ENCODE measurements around the gene RNASE7.
A peak's percentile ranks its signal among the peaks of the same experiment; 100 is the strongest.
"Not testable (repeated sequence)": the region's sequence is repeated elsewhere in the genome, so short reads cannot be mapped to it uniquely, and the experiment has no call there.

The RNASE7 gene

DNA sequence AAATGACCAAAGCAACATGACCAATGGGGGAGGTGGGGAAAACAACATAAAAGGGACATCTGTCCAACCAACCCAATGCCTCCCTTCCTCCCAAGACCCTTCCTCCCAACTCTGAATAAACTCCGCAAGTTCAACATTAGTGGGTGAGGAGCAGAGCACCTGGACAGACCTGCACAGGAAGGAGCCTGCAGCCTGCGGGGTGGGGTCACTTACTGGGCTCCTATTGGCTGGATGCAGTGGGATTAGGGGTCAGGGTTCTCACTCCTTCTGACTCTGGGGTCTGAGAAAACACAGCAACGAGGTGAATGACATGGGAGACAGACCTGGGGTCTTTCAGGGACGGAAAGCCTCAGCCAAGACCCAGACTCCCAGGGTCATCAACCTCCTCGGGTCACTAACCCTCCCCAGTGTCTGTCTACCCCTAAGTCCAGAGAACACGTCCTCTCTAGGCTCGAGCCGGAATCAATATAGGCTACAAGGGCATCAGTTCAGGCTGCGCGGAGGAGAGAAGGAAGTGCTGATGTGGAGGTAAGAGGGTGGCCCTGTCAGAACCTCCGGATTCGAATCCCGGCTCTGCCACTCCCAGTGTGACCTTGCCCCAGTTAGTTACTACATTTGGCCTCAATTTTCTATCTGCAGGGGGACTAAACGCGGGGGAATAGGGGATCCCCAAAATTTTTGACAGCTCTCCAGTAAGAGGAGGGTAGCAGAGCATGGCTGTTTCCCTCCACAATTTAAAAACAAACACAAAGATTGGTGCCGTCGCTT lies 18.2 kb upstream of the RNASE7 start:
- no peak for DNase-seq

DNA sequence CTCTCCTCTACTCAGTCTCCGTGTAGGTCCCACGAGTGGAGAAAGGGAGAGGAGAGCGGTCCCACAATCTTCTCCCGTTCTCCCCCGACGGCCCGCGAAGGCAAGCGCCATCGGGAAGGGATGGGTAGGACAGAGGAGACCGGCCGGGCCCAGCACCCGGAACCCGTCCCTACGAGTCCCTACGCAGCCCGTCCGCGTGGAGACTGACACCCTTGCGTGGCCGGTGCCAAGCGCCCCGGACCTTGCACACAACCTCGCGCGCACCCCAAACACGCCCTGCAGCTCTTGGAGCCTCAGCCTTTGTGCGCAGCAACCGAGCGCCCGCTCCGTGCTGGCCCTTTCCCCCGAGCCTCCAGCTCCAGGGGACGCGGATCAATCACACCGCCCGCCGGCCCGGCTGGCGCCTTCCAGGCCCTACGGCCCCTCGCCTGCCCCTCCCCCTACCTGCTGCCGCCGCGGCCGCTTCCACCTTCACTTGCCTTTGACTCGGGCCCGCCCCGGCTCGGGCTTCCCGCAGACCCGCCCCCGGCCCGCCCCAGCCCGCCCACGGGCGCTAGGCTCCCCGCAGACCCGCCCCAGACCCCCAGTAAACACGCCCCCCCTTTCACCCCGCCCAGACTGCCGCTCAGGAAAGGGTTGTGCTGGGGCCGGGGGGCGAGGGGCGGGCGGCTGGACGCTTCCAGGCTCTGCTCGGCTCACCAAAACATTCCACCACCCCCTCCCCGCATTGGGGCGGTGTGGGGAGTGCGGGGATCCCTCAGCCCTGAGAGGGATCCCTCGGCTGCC lies 17.4 kb upstream of the RNASE7 start, which contains the start of gene NDRG2:
Gene NDRG2 (minus strand): TSS at position 477 of the 786 bp plus-strand sequence. CDS start 1,746 bp downstream, outside the sequence.
- DNase-seq, result peak; percentile 80

DNA sequence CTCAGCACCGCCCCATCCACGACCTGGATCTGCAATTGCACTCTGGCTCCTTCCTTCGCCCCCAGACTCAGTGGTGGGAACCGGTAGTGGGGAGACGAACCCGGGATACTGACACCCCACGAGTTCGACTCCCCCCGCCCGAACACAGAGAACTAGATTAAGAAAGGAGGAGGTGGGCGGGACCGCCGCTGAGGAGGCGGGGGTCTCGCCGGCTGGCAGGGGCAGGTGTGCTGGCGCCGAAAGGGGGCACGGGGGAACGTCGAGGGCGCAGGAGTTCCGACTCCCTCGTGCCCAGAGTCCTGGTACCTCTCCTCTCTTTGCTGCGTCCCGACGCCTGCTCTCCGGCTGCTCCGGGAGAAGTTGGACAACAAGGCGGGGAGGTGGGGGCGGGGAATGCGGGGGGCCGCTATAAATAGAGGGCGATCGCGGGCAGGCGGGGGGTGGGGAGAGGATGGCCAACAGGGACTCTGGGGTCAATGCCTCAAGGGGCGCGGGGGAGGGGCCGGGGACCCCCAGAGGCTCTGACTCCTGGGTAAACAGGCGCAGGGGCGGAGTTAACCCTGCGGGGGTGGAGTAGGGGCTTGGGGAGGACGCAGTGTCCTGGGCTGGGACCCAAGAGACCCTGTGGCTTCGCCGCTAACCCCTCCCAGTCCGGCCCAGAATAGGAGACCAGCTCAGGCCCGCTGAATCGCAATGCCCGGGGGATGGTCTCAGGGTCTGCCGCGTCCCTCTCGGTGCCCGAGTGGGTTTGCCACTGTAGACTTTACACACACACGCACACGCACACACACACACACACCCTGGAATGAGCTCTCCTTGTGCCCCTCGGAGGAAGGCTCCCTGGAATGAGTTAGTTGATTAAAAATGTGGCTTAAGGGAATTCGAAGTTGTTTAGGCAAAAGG lies 16.5 kb upstream of the RNASE7 start:
- DNase-seq, result no peak

DNA sequence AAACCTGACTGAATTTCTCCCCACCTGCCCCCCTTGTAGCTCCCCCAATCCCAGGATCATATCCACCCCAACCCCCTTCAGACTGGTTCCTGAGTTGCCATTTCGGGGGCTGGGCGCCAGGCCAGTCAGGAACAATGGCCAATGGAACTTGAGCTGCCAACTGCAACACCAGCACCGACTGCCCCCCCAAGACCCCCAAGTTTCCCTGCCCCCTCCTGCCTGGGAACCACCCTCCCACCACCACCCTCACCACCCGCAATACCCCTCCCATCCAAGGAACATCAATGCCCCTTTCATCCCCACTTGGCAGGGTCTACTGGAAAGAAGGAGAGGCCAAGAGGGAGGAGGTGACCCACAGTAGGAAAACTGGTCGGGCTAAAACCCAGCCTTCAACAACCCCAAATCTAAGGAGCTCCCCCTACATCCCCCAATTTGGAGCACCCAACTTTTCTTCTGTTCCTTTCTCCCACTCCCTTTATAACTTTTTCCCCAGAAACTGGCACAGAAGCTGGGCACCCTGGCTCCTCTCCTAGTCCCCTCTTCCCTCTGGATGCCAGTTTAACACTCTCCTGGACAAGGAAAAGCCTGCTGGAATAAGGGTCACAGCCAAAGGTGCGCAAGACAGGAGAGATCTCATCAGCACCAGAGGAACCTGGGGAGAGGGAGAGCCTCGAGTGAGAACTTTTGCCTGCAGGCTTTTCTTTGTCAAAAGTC lies 15.7 kb upstream of the RNASE7 start:
- no peak for DNase-seq

DNA sequence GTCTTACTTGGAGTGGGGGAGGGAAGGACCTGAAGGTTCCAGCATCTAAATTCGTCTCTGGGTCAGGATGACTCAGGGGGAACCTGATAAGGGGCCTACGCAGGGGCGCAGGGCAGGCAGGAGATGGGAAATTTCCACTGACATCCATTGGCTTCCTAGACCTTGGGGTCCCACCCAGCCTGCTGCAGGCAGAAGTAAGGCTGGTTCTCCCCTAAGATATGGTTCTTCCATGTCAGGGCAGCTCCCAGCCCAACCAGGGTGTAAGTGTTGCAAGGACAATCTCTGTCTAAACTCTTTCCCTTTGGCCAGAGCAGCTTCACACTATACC lies 15.2 kb upstream of the RNASE7 start:
- no peak for DNase-seq

DNA sequence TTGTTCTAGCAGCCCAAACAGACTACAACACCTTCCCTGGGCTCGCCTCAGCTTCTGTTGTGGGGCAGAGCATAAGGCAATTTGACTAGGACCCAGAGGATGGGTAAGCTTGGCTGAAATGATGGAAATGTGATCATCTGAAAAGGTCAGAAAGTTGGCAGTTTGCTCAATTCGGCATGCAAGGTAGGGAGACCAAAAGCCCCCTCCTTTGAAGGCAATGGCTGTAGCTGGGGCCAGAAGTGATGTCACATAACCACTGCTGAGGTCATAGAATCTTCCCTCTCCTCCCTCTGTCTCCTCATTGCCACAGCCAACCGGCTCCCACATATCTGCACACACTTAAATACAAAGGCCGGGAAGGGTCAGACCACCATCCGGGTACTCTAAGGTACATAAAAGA lies 12.2 kb upstream of the RNASE7 start, which contains the start of gene TPPP2:
Gene TPPP2 (plus strand): TSS at position 301 of the 400 bp plus-strand sequence. CDS start 365 bp downstream, outside the sequence.
- no peak for DNase-seq

DNA sequence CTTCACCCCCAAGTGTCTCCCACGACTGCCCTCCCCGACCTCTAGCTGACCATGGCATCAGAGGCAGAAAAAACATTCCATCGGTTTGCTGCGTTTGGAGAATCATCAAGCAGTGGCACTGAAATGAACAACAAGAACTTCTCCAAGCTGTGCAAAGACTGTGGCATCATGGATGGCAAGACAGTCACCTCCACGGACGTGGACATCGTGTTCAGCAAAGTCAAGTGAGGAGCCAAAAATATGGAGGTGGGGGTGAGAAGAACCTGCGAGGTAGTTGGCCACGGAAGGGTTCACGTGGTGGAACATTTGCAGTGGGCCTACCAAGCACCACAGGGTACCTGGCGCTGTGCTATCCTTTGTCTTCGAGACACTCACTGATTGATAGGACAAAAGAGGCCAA lies 11.6 kb upstream of the RNASE7 start:
- no peak for DNase-seq

DNA sequence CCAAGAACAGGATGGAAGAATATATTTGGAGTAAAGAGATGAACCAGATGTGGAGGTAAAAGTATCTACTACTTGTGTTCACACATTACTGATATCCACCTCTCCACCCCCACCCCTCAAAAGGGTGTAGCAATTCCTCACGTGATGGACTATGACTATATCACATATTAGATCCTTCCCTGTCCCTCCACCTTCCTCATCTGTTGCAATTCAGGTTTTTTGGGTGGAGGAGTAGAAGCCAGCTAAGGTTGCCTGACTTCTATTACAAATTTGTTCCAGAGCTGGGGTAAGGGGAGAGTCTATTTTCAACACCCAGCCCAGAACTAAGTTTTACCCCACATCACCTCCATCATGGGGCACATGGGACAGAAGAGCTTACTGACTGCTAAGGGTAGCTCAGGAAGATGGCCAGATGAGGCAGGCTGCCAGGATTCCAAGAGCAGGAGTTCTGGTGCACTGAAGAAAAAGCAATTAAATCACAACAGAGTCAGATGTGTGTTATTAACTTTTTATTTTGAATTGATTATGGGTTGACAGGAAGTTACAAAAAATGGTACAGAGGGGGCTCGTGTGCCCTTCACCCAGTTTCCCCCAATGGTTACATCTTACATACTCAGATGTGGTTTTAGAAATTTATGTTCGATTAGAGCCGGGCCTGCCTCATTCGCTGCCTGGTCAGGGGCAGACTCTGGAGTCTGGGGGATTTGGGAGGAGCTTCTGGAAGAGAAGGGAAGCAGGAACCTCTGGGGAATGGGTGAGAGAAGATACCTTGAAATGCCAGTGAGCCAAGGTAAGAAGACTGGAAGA lies 9.6 kb upstream of the RNASE7 start:
- DNase-seq, result no peak

DNA sequence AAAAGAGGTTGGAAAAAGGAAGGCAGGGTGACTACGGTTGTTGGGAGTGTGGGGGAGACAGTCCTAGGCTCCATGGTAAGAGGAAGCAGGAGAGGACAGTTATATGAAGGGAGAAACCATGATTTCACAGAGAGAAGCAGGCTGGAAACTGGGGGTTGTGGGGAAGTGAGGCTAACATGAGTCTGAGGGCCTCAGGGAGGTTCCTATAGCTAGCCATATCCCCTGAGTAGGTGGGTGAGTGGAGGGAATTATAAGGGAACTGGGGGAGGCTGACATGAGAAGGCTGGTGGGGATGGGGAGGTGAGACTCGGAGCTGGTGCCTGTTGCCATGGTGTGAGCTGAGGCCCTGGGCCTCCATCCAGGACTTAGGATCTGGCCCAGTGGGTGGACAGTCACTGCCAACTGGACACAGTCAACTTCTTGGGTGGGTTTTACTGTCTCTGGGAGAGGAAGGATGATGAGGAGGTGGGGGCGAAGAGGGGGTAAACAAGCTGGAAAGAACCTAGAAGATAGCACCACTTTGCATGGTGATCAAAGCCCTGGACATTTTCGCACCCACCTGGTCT lies 8.9 kb upstream of the RNASE7 start:
- no peak for DNase-seq

DNA sequence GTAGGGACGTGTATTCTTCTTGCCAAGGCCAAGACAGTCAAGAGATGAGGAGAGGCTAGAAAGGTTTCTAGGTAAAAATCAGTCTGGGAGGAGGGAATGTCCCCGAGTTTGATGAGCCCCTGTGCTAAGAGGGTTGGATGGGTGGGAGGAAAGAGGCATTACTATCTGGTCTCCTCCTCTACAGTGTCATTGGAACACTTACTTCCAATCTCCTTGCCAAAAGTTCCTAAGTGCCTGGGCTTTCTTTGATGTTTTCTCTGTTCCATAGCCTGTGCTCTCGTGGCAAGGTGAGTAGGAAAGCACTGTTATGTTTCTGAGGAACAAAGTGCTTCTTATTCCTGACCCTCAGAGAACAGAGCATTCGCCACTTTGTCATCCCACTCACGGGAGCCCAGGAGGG lies 7.5 kb upstream of the RNASE7 start, which contains the start of gene RNASE13:
Gene RNASE13 (minus strand): TSS at position 101 of the 400 bp plus-strand sequence. CDS start 519 bp downstream, outside the sequence.
- no peak for DNase-seq

DNA sequence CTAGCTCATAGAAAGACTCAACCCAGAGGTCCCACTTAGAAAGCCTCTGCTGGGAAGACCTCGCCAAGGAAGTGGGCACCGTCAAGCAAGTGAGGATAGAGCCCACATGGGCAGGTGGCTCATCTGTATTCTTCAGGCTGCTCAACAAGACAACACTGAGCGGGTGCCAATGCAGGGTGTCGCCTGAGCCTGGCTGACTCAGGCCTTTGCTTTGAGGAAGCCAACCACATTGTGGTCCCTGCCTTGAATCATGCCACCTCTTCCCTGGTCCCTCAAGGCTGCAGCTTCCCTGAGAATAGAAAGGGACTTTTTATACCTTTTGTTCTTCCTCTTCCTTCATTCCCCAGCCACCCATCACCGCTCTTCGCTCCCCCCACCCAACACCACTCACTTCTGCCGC lies 5.4 kb upstream of the RNASE7 start:
- DNase-seq, result no peak

DNA sequence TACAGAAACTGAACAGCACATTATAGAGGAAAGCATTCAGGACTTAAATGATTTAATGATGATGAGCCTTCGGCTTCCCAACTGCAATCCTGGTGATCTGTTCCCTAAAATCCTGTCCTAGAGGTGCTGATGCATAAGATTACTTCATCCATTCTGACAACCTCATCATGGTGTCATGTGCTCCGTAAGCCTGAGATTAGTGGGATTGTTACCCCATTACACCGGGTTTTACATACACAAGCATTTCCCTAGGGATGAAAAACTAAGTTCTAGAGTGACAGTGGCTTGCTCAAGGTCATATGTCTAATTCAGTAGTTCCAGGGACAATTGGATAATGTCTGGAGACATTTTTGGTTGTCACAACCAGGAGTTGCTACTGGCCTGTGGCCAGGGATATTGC lies 5.0 kb upstream of the RNASE7 start:
- DNase-seq, result no peak

DNA sequence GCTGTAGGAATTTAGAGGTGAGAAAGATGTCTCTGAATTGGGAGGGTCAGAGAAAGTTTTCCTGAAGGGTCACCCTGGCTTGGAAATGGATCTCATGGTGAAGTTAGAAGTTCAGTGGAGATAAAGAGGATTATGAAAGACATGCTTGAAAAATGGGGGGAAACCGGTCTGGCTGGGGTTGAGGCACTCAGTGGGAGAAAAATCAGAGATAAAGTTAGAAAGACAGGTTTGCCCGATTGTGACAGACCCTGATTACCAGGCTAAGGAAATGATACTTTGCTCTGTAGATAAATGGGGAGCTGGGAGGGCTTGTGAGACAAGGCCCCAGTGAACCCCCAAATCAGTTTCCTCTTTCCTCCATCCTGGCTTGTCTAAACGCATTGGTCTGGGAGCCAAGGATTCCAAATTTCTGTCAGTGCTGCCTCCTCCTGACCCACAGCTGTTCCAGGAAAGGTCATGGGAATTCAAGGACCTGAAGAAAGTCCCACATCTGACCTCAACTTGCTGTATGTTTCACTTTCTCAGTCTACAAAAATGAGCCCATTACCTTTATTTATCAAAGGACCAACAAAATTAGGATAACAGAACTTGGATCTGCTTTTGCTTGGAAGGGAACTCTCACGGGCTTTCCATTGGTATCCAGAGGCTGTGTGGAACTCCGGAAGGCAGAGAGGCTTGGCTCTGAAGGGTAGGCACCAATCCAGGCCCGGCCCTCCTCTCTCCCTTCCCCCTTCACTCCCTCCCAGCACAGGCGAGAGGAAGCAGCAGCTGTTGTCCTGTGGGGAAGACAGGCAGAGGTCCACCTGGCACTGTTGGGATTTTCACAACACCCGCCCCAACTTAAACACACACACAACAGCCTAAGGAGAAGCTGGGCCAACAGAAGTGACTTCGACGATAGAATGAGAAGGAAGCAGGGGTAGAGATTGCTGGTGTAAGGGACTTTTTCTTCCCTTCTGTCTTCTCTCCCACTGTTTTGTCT lies 3.4 kb upstream of the RNASE7 start:
- no peak for DNase-seq

DNA sequence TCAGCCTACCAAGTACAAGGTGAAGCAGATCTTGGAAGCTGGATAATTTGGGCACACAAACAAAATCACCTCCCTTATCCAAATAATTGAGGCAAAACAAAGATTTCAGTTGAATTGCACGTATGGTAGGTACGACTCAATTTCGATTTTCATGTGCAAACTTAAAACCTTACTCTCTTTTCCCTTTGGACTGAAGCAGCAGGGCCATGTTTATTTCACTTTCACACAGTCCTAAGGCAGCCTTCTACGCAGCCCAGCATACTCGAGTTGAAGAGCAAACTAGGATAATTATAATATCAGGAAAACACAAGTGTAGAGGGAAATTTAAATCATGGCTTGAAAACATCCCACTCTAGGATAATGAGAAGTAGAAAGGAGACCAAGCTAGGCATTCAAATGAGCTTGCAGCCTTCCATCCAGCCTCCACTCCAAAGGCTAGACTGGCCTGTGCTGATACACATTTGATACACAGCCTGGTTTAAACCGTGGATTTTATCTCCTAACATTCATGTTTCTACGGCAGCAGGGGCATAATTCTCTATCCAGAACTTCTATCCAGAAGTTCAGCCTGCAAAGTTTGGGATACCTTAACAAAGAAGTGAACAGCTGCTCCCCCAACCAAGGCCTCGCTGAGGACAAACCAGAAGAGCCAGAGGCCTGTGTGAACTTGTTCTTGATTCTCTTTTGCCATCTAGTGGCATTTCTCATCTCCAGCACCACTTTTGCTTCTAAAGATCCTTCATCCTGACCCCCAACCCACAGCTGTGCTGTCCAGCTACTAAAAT lies 2.4 kb upstream of the RNASE7 start:
- peak; percentile 85 for DNase-seq

DNA sequence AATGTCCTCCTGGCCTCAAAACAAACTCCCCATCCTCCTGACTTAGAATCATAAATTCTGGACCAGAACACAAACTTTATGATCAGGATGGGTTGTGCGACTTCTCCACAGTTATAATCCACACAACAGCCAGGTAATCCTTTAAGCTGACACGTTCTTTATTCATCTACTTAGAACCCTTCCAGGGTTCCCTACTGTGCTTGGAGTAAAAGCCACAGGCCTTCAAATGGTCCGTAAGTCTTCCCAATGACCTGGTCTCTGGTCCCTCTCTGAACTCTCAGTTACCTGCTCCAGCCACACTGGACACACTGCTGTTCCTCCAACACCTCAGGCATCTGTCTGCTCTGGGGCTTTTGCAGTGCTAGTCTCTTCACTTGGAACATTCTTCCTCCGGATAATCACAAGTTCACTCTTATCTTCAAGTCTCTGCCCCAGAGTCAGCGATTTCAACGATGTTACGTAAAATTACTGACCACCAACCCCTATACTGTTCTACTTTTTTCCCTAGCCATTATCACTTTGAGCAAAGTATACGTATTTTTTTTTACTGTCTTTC lies 1.7 kb upstream of the RNASE7 start:
- DNase-seq, result peak; percentile 33

DNA sequence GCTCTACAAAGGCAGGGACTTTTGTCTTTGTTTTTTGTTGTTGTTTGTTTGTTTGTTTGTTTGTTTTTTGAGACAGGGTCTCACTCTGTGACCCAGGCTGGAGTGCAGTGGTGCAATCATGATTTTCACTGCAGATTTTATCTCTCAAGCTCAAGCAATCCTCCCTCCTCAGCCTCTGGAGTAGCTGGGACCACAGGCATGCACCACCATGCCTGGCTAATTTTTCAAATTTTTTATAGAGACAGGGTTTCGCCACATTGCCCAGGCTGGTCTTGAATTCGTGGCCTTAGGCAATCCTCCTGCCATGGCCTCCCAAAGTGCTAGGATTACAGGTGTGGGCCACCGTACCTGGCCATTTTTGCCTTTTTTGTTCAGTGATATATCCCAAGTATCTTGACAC lies 1.2 kb upstream of the RNASE7 start:
- not testable (repeated sequence) for DNase-seq

DNA sequence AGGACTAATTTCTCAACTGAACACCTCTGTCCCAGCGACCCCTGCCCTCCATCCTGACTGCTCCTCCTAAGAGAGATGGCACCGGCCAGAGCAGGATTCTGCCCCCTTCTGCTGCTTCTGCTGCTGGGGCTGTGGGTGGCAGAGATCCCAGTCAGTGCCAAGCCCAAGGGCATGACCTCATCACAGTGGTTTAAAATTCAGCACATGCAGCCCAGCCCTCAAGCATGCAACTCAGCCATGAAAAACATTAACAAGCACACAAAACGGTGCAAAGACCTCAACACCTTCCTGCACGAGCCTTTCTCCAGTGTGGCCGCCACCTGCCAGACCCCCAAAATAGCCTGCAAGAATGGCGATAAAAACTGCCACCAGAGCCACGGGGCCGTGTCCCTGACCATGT lies 756 bp downstream of the RNASE7 start:
- DNase-seq, result peak; percentile 30

DNA sequence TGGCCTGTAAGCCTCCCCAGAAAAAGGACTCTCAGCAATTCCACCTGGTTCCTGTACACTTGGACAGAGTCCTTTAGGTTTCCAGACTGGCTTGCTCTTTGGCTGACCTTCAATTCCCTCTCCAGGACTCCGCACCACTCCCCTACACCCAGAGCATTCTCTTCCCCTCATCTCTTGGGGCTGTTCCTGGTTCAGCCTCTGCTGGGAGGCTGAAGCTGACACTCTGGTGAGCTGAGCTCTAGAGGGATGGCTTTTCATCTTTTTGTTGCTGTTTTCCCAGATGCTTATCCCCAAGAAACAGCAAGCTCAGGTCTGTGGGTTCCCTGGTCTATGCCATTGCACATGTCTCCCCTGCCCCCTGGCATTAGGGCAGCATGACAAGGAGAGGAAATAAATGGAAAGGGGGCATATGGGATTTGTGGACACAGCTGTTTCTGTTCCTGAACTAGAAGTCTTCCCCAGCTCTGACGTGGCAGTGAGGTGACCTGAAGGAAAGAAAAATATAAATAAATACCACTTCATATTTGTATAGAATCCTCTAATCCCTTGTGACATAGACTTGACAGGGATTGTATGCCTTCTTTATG lies 1.3 kb downstream of the RNASE7 start:
- DNase-seq, result no peak

Data from hematopoietic multipotent progenitor cell treated with erythropoietin and hydrocortisone succinate and interleukin-3 and kit ligand, for 4 days (in vitro differentiated cells).